K562 (cell line): ENCODE measurements around the gene BPHL. TPM values are rescaled to one million over a fixed set of nuclear protein-coding genes. Genes with fewer than 3 reads are reported as not detected.

Experiments used
- ARNT ChIP-seq, 2 experiments: fragments of 450-650 bp; IDR thresholded peaks; 2 replicates each; pipeline ENCODE4 v1.6.1; 2016; ENCODE audit warnings: mild to moderate bottlenecking in 1 of 2
- ATF7 ChIP-seq: fragments of 450-650 bp; IDR thresholded peaks from 2 replicates; pipeline ENCODE4 v1.7.1; 2014; ENCODE audit warnings: mild to moderate bottlenecking, moderate library complexity
- BCOR ChIP-seq: fragments of 450-650 bp; IDR thresholded peaks from 2 replicates; pipeline ENCODE4 v1.6.1; 2016
- ELF4 ChIP-seq: fragments of 450-650 bp; formaldehyde crosslinking; IDR thresholded peaks from 2 replicates; pipeline ENCODE4 v1.4.0; 2022; ENCODE audit warnings: missing genetic modification characterization
- GABPA ChIP-seq: fragments of 200-800 bp; sonication (Bioruptor generic); conservative IDR thresholded peaks from 2 replicates; pipeline ENCODE4 v1.6.1; 2016; ENCODE audit warnings: low read depth, missing genetic modification characterization, missing compliant biosample characterization
- MBD2 ChIP-seq: sonication (generic); IDR thresholded peaks from 2 replicates; pipeline ENCODE4 v1.6.1; 2016; ENCODE audit warnings: low read depth, borderline replicate concordance
- NONO ChIP-seq, 2 experiments: fragments of 200-400 bp in 1 of 2; fragments of 450-650 bp in 1 of 2; formaldehyde crosslinking in 1 of 2; IDR thresholded peaks; 2 replicates each; pipeline ENCODE4 v1.6.1; 2017; ENCODE audit warnings: low read depth in 2 of 2, mild to moderate bottlenecking in 2 of 2, moderate library complexity in 2 of 2, low read length in 1 of 2
- PTRF ChIP-seq: fragments of 450-650 bp; IDR thresholded peaks from 2 replicates; pipeline ENCODE4 v1.6.1; 2016; ENCODE audit warnings: mild to moderate bottlenecking, missing genetic modification characterization, missing compliant biosample characterization
- PYGO2 ChIP-seq: fragments of 450-650 bp; IDR thresholded peaks from 2 replicates; pipeline ENCODE4 v1.6.1; 2016; ENCODE audit warnings: mild to moderate bottlenecking, missing genetic modification characterization, moderate library complexity, missing compliant biosample characterization
- RHOXF2B ChIP-seq: fragments of 250-450 bp; sonication (Bioruptor Pico); conservative IDR thresholded peaks from 2 replicates; pipeline ENCODE4 v1.5.1; 2021
- SMARCA4 ChIP-seq: fragments of 450-650 bp; IDR thresholded peaks from 2 replicates; pipeline ENCODE4 v1.6.1; 2016
- SMARCE1 ChIP-seq: fragments of 450-650 bp; IDR thresholded peaks from 2 replicates; pipeline ENCODE4 v1.7.1; 2016; ENCODE audit warnings: mild to moderate bottlenecking
- ZEB2 ChIP-seq: fragments of 450-650 bp; IDR thresholded peaks from 2 replicates; pipeline ENCODE4 v1.6.1; 2016
- ZFP36 ChIP-seq: fragments of 150-350 bp; IDR thresholded peaks from 2 replicates; pipeline ENCODE4 v1.6.1; 2018; ENCODE audit warnings: low read length, low read depth; ENCODE audit not compliant: partially characterized antibody
- ZNF583 ChIP-seq: fragments of 250-450 bp; sonication (Bioruptor Pico); IDR thresholded peaks from 2 replicates; pipeline ENCODE4 v1.4.0; 2020
- polyA plus RNA-seq, 8 experiments: library from polyadenylated mRNA; depleted of rRNA in 4 of 8; stranded (reverse) in 5 of 8; unstranded in 3 of 8; fragments of >200 nt; fragmentation: Nextera tagmentation in 2 of 8; fragmentation: Illumina TruSeq in 1 of 8; extraction: Ambion mirVana in 2 of 8; extraction: Trizol in 1 of 8; gene quantifications; 2 replicates each; pipeline versions ENCODE4 v1.2.1 to v1.2.3, GENCODE V29; 2011 to 2014; ENCODE audit warnings: inconsistent platforms in 1 of 8, missing spikeins in 1 of 8
- total RNA-seq, 7 experiments: library from RNA; depleted of rRNA in 6 of 7; stranded (reverse); fragments of >200 nt in 6 of 7; fragmentation: Illumina TruSeq in 2 of 7; extraction: Trizol in 2 of 7; gene quantifications; 2 replicates each; pipeline versions ENCODE4 v1.2.1 to v1.2.3, GENCODE V29; 2011 to 2021; ENCODE audit warnings: low replicate concordance in 1 of 7
- TF ChIP-seq, protein P1 (sequence below), 2 experiments: fragments of 450-650 bp; IDR thresholded peaks; 2 replicates each; pipeline ENCODE4 v1.6.1; 2016
- TF ChIP-seq, protein P2 (sequence below): fragments of 250-450 bp; sonication (Bioruptor Pico); IDR thresholded peaks from 2 replicates; pipeline ENCODE4 v1.4.0; 2020; ENCODE audit warnings: mild to moderate bottlenecking, moderate library complexity
- TF ChIP-seq, protein P3 (sequence below): fragments of 450-650 bp; IDR thresholded peaks from 2 replicates; pipeline ENCODE4 v1.7.1; 2018; ENCODE audit warnings: mild to moderate bottlenecking, low read depth; ENCODE audit not compliant: partially characterized antibody
- TF ChIP-seq, protein P4 (sequence below): fragments of 450-650 bp; IDR thresholded peaks from 2 replicates; pipeline ENCODE4 v1.7.0; 2016; ENCODE audit warnings: borderline replicate concordance
- TF ChIP-seq, protein P5 (sequence below): fragments of 450-650 bp; IDR thresholded peaks from 2 replicates; pipeline ENCODE4 v1.6.1; 2016; ENCODE audit warnings: missing biosample characterization, missing genetic modification characterization

BPHL gene
- total and polyA plus RNA-seq, 9 of the 15 experiments (the other 6 are each of a cell fraction or from before 2014, with no cell fraction given) = 3.5 to 17.4 (median 8.2) TPM

DNA sequence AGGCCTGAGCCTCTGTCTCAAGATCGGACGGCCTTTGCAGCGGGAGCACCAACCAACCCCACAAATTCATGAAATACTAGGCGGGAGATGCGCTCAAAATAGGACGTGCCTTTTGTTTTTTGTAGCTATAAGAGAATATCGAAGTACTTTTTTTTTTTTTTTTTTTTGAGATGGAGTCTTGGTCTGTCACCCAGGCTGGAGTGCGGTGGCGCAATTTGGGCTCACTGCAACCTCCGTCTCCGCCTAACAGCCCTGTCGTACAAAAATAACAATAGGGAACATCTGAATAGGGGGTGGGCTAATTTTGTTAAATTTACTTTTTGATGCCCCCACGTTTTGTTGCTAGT, 44.7 kb downstream of the BPHL start (continued):
- TF ChIP-seq, protein P1, sequence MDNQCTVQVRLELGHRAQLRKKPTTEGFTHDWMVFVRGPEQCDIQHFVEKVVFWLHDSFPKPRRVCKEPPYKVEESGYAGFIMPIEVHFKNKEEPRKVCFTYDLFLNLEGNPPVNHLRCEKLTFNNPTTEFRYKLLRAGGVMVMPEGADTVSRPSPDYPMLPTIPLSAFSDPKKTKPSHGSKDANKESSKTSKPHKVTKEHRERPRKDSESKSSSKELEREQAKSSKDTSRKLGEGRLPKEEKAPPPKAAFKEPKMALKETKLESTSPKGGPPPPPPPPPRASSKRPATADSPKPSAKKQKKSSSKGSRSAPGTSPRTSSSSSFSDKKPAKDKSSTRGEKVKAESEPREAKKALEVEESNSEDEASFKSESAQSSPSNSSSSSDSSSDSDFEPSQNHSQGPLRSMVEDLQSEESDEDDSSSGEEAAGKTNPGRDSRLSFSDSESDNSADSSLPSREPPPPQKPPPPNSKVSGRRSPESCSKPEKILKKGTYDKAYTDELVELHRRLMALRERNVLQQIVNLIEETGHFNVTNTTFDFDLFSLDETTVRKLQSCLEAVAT (IDR thresholded peaks at IDR 0.05) = peak; percentile 49 to 61; a peak in 3 of 4 replicates
- TF ChIP-seq GABPA (tag) (0 out of 2 replicates have a peak, but pooled peaks have one; percentile 20), RHOXF2B (CRISPR knock-in tag) (no peak), MBD2 (no peak), ZFP36 (no peak), SMARCA4 (peak; percentile 64), BCOR (peak; percentile 8; the same call in 1 of the 2 replicates), ZEB2 (0 out of 2 replicates have a peak, but pooled peaks have one; percentile 27), PTRF (tag) (no peak), PYGO2 (tag) (peak; percentile 34; the same call in 1 of the 2 replicates), NONO (IDR thresholded peaks at IDR 0.05; ENCODE audit: low read depth in 2 of 2, low read length in 1 of 2) (no peak), ARNT (IDR thresholded peaks at IDR 0.05) (peak in 1 of 2 experiments; percentile 67; a peak in 1 of 4 replicates), SMARCE1 (peak; percentile 73; the same call in 1 of the 2 replicates), ZNF583 (CRISPR knock-in tag) (no peak), ATF7 (no peak), ELF4 (CRISPR knock-in tag) (peak; percentile 9; the same call in 1 of the 2 replicates)
- TF ChIP-seq, protein P2, sequence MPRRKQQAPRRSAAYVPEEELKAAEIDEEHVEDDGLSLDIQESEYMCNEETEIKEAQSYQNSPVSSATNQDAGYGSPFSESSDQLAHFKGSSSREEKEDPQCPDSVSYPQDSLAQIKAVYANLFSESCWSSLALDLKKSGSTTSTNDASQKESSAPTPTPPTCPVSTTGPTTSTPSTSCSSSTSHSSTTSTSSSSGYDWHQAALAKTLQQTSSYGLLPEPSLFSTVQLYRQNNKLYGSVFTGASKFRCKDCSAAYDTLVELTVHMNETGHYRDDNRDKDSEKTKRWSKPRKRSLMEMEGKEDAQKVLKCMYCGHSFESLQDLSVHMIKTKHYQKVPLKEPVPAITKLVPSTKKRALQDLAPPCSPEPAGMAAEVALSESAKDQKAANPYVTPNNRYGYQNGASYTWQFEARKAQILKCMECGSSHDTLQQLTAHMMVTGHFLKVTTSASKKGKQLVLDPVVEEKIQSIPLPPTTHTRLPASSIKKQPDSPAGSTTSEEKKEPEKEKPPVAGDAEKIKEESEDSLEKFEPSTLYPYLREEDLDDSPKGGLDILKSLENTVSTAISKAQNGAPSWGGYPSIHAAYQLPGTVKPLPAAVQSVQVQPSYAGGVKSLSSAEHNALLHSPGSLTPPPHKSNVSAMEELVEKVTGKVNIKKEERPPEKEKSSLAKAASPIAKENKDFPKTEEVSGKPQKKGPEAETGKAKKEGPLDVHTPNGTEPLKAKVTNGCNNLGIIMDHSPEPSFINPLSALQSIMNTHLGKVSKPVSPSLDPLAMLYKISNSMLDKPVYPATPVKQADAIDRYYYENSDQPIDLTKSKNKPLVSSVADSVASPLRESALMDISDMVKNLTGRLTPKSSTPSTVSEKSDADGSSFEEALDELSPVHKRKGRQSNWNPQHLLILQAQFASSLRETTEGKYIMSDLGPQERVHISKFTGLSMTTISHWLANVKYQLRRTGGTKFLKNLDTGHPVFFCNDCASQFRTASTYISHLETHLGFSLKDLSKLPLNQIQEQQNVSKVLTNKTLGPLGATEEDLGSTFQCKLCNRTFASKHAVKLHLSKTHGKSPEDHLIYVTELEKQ = no peak
- TF ChIP-seq, protein P3, sequence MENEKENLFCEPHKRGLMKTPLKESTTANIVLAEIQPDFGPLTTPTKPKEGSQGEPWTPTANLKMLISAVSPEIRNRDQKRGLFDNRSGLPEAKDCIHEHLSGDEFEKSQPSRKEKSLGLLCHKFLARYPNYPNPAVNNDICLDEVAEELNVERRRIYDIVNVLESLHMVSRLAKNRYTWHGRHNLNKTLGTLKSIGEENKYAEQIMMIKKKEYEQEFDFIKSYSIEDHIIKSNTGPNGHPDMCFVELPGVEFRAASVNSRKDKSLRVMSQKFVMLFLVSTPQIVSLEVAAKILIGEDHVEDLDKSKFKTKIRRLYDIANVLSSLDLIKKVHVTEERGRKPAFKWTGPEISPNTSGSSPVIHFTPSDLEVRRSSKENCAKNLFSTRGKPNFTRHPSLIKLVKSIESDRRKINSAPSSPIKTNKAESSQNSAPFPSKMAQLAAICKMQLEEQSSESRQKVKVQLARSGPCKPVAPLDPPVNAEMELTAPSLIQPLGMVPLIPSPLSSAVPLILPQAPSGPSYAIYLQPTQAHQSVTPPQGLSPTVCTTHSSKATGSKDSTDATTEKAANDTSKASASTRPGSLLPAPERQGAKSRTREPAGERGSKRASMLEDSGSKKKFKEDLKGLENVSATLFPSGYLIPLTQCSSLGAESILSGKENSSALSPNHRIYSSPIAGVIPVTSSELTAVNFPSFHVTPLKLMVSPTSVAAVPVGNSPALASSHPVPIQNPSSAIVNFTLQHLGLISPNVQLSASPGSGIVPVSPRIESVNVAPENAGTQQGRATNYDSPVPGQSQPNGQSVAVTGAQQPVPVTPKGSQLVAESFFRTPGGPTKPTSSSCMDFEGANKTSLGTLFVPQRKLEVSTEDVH = peak; percentile 19
- TF ChIP-seq, protein P4, sequence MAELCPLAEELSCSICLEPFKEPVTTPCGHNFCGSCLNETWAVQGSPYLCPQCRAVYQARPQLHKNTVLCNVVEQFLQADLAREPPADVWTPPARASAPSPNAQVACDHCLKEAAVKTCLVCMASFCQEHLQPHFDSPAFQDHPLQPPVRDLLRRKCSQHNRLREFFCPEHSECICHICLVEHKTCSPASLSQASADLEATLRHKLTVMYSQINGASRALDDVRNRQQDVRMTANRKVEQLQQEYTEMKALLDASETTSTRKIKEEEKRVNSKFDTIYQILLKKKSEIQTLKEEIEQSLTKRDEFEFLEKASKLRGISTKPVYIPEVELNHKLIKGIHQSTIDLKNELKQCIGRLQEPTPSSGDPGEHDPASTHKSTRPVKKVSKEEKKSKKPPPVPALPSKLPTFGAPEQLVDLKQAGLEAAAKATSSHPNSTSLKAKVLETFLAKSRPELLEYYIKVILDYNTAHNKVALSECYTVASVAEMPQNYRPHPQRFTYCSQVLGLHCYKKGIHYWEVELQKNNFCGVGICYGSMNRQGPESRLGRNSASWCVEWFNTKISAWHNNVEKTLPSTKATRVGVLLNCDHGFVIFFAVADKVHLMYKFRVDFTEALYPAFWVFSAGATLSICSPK = no peak
- TF ChIP-seq, protein P5, sequence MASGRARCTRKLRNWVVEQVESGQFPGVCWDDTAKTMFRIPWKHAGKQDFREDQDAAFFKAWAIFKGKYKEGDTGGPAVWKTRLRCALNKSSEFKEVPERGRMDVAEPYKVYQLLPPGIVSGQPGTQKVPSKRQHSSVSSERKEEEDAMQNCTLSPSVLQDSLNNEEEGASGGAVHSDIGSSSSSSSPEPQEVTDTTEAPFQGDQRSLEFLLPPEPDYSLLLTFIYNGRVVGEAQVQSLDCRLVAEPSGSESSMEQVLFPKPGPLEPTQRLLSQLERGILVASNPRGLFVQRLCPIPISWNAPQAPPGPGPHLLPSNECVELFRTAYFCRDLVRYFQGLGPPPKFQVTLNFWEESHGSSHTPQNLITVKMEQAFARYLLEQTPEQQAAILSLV (tag) = 0 out of 2 replicates have a peak, but pooled peaks have one; percentile 34
